ENCODE data around the gene SP3.

SP3 gene

DNA sequence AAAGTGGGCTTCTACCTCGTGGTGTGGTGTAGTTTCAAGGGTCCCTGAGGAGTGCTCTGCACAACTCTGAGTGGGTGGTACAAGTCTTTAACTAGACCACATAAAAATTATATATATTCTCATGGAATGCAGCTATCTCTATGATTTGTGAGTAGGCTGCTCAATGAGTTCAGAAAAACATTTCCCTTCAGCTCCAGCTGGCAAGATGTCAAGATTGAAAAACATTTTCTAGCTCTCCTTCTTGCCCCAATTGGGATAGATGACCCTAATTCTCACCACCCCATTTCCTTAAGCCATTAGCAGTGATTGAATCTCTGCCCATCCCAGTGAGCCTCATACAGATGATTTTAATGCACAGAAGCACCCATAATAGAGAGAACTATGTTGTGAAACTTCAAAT lies 28.3 kb upstream of the SP3 start:
- DNase-seq: no peak

DNA sequence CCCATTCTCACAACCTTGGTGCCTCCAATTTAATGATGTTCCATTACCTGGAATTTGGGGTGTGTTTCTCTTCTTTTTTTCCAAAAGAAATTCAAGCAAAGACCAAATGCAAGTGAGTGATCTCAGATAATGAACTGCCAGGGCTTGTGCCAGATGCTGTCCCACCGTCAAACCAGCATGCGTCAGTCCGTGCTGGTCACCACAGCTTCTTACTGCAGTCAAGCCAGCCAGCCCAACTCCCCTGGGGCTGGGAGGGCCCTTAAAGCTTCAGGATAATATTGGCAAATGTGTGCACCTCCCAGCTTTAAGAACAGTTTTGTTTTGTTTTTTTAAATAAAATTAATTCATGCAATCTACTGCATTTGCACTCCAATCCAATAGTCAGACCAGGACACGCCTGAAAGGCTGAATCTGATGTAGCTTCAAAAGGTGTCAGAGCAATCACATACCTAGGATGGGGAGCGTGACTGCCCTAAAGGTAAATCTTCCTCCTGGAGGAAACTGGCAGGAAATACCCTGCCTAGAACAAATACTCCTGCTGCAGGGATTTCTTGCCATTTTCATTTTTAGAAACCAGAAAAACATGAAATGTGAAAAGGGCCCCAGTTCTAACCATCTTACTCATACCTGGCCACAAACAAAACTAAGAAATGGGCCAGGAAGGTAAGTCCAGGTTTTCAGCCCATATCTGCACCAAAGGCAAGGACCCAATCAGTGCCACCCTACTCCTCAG lies 26.8 kb upstream of the SP3 start:
- DNase-seq: no peak

DNA sequence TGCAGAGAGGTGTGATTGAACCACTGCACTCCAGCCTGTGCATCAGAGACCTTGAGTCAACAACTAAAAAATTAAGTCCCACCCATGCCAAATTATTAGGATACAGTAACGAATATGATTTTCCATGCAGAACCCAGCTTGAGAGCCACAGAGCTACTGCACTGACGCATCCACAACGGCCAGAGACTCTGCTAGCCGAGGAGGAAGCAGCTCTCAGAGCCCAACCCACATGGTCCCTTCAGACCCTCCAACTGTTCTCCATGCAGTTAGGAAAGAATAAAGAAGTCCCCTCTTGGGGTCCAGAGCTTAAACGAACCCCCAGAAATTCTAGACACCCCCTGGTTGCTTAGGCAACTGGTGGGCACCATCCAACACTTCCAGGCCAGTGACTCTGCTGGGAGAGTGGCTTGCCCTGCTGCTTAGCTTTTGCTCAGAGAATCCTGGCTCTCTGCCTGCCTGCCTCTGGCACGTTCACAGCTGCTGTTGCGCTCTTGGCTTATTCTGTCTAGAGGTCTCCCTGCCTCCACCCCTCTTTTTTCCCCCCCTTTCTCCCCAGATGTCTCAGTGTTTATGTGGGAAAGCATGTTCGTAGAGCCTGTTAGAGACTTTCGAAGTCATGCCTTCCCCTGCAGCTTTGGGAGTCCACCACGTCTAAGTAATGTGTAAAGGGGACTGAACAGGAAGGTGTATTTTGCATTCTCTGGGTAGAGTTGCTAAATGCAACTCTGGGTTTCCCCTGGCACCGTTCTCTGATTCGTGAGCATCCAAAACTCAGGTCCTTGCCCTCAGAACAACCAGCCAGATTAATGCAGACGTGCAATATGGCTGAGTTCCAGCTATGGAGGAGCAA lies 26.0 kb upstream of the SP3 start:
- peak; percentile 35 for DNase-seq

DNA sequence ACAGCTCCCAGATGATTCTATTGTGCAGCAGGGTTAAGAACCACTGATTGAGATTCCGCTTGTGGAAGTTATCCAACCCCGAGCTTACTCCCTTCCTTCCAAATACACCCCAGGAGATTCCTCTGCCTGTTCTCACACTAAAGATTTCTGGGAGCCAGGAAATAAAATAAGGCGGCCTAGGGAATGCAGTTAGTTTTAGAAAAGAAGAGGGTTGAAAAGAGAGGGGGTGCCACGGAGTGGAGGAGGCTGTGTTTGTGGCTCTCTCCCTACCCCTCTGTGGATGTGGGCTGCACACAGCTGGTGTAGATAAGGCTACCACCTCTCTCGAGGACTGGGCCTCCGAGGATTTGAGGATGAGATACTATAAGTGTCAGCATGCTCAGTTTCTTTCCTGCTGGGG lies 25.1 kb upstream of the SP3 start:
- DNase-seq: no peak

DNA sequence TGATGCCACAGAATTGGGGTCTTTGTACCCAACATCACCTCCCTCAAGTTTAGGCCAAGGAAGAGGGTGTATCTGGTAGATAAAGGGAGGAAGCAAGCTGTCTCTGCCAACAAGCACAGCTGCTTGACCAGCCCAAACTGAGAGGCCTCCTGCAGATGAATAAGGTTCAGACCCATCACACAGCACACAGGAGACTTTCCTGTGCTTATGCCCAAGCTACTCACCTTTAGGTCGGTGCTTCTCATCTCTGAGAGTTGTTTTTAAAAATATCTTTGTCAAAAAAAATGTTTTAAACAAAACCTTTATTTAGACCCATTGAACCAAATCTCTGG lies 24.7 kb upstream of the SP3 start:
- DNase-seq: no peak

DNA sequence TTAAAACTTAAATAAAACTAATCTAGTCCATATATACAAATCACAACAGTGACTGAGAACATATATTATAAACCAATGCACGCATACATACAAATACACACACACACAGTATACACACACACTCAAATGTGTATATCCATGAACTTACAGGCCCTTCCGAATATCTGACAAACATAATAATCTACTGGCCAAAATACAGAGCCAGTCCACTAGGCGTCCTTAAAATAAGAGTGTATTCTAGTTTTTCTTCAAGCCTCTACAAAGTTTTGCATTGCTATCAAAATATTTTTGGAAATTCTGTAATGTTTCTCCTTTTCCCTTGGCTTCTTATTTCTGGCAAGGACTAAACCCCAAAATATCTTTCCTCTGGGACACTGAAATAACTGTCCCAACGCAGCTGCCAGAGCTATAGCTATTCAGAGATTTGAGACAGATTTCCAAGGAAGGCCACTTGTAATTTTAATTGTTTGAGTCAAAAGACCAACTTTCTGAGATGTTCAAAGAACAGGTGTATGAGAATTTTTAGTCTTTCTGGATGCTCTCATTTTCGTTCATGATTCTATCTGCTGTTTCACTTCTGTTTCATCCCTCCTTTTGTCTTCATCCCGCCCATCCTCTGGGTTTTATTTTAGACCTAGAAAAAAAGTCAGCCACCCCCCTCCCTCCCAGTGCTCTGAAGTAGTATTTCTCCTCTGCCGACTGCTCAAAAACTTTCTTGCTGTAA lies 24.1 kb upstream of the SP3 start:
- DNase-seq: no peak

DNA sequence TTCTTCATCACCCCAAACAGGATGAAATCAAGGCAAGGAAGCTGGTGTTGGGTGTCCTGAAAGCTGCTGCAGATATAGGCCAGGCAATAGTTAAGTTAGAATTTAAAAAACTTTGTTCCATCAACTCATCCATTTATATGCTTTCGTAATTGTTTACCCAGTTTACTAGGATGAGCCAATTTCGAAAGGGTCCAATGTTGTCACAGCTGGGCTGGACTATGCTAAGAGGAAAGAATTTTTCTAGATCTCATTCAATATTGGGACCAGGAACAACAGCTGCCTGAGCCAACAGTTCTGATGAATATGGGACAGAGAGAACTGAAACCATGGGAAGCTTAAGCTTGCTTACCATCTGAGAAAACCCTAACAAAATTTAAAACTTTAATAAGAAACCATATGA lies 21.6 kb upstream of the SP3 start:
- no peak for DNase-seq

DNA sequence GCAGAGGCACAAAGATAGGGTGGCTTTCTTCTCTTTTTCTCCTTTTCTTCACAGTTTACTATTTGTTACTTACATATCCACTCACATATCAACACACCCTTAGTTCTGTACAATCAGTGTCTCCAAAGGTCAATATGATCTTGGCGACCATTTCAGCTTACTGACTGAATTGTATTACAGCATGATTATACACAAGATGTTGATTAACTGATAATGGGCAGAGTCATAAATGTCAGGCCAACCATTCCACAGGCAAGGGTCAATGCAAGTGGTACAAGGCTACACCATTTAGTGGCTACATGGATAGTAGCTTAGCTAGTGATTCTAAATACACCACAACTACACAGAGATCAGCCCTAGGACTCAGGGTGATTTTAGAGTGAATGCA lies 20.4 kb upstream of the SP3 start:
- no peak for DNase-seq

DNA sequence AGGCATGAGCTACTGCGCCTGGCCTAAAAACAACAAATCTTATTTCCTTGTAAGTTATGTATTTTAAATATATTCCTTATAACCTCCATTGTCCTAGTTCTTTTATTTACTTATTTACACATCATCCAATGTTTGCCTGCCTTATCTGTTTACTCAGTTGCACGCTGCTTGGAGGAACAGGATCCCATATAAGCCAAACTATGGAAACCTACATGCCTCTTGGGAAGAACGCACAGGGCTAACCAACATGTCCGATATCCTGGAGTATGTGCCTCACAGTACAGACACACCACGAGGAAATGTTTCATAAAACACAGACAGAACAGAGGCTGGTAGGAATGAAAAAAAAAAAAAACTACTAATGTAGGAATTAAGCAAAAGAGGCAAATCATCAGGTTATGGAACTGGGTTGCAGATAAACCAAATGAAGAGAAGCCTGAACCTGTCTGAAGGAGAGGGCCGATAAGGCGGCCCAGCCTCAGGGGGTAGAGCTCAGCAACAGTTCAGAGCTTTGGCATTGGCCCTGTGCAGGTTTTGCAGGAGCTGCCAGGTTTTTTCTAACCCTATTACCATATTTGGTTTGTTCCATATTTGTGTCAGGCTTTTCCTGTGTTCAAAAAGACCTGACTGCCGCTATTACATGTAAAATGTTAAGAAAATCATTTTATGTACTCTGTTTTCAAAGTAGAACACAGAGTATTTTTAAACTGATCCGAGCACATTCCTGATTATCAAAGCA lies 19.9 kb upstream of the SP3 start:
- DNase-seq: no peak

DNA sequence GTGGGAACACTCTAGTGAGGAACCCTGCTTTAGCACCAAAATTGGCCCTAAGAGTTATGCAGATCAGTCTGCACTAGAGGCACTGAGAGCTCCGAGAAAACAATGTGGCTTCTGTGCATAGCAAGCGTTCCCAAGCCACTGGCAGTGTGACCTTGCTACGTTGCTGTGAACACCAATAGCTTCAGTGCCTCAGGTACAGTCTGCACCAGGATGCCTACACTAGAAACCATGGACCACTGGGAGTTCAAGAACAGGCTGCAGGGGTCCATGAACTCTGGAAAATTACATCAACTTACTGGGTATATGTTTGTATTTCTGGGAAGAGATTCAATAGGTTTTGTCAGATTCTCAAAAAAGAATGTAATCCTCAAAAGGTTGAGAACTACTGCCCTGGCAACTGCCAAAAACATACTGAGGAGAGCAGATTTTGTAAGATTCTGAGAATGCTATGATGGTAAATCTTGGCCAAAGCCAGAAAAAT lies 18.3 kb upstream of the SP3 start:
- DNase-seq: no peak

DNA sequence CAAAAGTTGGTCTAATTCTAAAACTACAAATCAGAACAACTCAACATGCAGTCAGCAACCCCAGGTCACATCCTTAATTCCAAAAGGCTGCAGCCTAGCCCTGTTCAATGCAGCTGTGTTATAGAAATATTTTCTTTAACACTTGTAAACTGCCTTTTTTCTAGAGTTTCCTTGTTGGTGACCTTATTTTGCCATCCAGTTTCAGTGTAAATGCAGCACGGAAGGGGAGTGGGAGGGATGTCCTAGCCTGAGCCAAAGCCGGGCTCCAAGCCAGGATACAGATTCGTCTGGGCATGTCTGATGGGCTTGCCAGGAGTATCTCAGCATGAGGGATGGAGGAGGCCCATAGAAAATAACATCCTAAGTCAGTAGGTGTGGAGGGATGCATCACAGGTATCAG lies 17.7 kb upstream of the SP3 start:
- DNase-seq: no peak

DNA sequence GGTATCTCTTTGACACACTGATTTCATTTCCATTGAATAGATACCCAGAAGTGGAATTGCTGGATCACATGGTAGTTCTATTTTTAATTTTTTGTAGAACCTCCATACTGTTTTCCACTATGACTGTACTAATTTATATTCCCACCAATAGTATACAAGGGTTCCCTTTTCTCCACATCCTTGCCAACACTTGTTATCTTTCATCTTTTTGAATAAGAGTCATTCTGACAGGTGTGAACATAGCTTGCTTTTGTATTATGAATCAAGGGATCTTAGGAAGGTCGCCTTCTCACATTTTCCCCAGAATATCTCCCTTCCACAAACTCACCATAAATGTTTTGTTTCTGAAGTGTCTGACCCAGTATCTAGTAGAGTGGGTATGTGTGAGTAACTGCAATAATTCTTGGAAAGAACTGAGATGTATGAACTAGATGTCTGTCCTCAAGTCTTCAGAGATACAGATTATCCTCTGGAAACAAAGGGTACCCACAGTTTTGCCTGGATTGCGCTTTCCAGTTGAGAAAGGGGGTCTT lies 17.1 kb upstream of the SP3 start:
- no peak for DNase-seq

DNA sequence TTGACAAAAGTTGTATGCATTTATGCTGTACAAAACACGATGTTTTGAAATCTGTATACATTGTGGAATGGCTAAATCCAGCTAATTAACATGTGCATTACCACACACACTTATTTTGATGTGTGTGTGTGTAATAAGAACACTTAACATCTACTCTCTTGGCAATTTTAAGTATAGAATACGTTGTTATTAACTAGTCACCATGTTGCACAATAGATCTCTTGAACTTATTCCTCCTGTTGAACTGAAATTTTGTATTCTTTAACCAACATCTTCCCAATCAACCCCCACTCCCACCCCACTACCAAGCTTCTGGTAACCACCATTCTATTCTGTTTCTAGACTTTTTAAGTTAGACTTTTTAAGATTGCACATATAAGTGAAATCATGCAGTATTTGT lies 16.3 kb upstream of the SP3 start:
- no peak for DNase-seq

DNA sequence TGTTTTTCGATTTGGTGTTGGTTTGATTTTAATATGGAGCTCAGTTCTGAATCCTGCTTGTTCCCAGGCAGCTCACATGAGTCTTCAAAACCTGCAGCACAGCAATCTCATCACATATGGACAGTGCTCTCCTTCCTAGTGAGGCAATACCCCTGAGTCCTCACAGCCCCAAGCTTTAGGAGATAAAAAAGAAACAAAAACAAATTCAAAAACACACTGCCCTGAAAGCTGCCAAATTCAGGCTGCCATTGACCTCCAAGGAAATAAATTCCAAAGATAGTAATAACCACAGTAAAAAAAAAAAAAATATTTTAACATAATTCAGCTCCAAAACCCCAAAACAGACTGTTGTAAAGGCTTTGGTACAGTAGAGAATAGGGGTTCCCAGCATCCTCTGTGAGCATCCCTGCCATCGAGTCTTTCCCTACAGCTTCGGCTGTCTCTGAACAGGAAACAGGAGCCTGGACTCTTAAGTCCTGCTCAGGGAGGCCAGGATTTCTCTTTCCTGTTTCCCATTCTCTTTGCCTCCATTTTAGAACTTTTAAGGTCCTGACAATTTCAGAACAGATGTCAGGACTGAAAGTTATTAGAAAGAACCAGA lies 14.7 kb upstream of the SP3 start:
- no peak for DNase-seq

DNA sequence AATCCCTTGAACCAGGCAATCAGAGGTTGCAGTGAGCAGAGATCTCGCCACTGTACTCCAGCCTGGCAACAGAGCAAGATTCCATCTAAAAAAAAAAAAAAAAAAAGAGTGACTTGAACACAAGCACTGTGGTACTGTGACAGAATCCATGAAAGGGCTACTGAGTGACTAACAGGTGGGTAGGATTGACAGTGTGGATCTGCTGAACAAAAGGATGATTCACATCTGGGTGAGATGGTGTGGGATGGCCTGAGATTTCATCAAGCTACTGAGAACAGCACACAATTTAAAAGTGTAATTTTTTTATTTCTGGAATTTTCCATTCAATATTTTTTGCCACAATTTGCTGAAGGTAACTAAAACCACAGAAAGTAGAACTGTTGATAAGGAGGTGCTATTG lies 13.3 kb upstream of the SP3 start:
- DNase-seq: no peak

DNA sequence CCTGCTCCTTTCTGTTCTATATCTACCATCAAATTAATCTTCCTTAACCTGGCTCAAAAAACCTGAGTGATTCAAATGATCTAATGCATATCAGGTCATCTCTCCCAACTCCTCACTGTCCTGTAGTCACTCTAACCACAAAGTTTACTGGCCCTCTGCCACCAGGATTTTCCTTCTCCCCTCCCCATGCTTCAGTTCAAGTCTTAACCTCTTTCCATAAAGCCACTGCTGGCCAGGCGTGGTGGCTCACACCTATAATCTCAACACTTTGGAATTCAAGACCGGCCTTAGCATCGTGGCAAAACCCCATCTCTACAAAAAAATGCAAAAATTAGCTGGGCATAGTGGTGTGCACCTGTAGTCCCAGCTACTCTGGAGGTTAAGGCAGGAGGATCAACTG lies 7.5 kb upstream of the SP3 start:
- no peak for DNase-seq

DNA sequence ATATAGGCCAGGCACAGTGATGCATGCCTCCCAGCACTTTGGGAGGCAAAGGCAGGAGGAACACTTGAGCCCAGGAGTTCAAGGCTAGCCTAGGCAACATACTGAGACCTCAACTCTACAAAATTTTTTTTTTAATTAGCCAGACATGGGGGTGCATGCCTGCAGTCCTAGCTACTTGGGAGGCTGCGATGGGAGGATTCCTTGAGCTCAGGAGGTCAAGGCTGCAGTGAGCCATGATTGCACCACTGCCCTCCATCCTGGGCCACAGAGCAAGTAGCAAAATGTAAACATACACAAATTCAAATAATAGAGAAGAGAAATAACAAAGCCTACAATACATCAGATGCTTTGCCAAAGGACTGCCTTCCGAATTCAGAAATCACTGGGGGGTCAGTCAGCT lies 7.0 kb upstream of the SP3 start:
- DNase-seq: no peak

DNA sequence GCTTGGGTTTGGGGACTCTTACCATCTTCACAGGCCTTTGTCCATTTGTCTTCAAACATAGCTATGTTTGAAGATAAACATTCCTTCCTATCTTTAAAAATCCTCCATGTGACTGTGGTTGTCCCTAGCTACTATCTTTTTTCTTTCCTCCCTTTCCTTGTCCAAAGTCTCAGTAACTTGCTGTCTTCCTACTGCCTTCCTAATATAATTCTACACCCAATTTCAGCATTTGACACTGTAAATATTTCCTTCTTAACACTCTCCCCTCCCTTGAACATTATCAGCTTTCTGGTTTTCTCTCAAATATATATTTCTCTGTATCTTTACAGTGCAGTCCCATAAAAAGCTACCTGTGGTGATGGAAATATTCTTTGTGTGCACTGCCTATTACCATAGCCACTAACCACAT lies 5.3 kb upstream of the SP3 start:
- DNase-seq: no peak

DNA sequence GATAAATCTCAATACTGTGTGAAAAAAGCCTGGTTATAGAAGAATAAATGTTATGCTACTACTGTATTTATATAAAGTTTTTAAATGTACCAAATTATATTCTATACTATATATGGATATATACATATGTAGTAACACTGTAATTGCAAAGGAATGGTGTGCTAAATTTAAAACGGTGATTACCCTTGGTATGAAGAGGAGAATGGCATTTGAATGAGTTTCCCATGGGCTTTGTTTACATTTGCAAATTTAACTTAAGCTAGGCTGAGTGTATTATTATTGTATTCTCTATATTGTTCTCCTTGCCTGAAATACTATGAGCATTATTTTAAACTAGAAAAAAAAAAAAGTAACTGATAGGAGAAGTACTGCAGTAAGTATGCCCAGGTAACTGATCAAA lies 4.7 kb upstream of the SP3 start:
- DNase-seq: no peak

DNA sequence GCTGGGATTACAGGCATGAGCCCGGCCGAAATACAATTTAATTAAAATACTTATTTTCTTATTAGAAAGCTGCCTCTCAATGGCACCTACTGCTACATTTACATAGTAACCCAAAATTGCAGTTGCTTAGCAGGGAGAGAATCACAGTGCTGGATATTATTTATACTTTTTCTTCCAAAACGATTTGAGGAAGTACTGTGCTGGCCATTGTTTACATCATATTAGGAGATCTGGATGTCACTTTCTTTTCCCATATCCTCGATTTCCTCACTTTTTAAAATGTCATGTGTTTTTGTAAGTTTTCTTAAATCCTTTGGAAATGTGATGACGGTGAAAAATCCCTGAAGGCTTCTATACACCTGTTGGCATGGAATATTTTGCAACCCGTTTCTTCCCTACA lies 3.4 kb upstream of the SP3 start:
- no peak for DNase-seq

DNA sequence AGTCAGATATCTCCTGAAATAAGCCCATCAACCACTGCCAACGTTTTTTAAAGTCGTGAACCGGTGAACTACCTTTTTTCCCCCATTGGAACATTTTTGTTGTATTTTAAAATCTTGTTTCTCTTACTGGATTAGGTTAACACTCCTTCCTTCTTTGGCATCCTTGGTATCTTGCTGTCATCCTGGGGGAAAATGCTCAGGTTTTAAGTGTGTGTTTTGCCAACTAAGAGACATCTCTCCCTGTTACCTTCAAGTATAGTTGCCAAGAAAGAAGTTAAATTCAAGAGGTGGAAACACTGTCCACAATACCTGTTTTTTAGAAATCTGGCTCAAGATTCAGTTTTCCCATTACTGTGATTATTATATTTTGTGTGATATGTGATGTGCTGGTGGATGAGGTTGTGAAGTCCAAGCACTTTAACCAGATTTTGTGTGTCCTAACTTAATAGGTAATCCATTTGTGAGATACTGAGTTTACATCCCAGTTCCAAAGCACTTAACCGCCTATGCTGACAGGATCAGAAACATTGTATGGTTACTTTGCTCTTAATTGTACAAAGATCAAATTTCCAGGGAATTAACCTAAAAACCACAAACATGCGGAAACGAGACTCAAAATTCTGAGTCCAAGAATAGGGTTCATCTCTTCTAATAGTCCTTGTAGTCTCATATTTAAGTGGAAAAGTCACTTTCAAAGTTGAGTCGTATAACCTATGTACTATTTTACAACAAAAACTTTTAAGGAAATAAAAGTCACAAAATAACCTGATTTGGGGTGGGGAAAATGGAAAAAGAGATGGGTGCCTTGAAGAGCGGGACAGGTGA lies 1.3 kb upstream of the SP3 start:
- DNase-seq: no peak
